Measurements from ENCODE around the gene MTA1. TPM values are rescaled to one million over a fixed set of nuclear protein-coding genes. Genes with fewer than 3 reads are reported as not detected.

Gene MTA1
- total RNA-seq, 1 donor from 2014 or later: 59.8 TPM

DNA sequence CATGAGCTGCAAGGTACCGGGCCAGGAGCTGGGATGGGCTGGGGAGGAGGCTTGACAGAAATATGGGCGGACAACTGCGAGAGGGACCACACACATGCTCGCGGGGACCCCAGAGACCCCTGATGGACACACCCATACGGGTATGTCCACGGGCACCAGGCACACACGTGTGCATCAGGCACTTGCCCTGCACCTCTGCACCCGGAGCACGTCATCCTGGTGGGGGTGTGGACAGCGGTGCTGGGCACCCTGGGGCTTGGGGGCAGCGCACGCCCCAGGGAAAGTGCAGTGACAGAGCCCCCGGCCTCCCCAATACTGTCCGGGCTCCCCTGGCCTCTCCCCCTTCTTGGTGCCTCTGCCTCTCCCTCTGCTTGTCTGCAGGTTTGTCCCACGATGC, 65.4 kb downstream of the MTA1 start:
- Histone ChIP-seq H3K4me2 (no peak overlapping the region), H2AFZ (replicated peaks) (no peak overlapping the region), H3K36me3 (no peaks in the 10 kb centered on the region), H3K27ac (no peak overlapping the region), H3K79me2 (ENCODE audit: low read depth) (no peaks in the 10 kb centered on the region), H3K9me3 (ENCODE audit: low read depth) (no peaks in the 10 kb centered on the region), H3F3A (ENCODE audit: low read depth) (peaks cover 13% of the 10 kb centered on the region), H3K9ac (no peak overlapping the region), H3K4me3 (no peak overlapping the region), H3K4me1 (peaks cover 37% of the 10 kb centered on the region), H3K27me3 (peaks cover 78% of the 10 kb centered on the region), H4K20me1 (ENCODE audit: low read depth) (peaks cover 20% of the 10 kb centered on the region)
- Mint-ChIP-seq H3K27ac (no peak overlapping the region), H3K27me3 (ENCODE audit: insufficient read depth, low read depth) (peaks cover 15% of the 10 kb centered on the region), H3K4me1 (peaks cover 46% of the 10 kb centered on the region), H3K9me3 (no peaks in the 10 kb centered on the region), H3K36me3 (no peaks in the 10 kb centered on the region), H3K4me3 (no peak overlapping the region)
- TF ChIP-seq EZH2phosphoT487 (IDR thresholded peaks at IDR 0.05) (no peak), EZH2 (IDR thresholded peaks at IDR 0.05) (no peak)
- TF ChIP-seq, protein P1, sequence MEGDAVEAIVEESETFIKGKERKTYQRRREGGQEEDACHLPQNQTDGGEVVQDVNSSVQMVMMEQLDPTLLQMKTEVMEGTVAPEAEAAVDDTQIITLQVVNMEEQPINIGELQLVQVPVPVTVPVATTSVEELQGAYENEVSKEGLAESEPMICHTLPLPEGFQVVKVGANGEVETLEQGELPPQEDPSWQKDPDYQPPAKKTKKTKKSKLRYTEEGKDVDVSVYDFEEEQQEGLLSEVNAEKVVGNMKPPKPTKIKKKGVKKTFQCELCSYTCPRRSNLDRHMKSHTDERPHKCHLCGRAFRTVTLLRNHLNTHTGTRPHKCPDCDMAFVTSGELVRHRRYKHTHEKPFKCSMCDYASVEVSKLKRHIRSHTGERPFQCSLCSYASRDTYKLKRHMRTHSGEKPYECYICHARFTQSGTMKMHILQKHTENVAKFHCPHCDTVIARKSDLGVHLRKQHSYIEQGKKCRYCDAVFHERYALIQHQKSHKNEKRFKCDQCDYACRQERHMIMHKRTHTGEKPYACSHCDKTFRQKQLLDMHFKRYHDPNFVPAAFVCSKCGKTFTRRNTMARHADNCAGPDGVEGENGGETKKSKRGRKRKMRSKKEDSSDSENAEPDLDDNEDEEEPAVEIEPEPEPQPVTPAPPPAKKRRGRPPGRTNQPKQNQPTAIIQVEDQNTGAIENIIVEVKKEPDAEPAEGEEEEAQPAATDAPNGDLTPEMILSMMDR (IDR thresholded peaks at IDR 0.05): no peak
- DNase-seq (ENCODE audit: low spot score): no peak

DNA sequence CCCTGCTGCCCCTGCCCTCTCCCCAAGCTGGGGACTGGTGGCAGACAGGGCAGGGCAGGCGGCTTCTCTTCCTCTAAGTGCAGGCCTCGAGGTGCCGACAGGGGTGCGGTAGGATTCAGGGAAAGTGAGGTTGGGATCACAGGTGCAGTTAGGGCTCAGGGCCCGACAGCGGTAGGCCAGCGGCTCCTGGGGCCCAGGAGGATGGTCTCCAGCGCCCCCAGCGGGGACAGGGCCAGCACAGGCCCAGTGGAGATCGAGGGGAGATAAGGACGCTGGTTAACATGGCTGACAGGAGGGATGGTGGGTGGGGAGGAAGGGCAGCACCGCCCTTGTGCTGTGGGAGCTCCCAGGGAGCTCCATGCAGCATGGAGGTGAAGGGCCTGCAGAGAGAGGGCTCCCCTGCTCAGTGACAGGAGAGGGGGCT, 66.1 kb downstream of the MTA1 start:
- Histone ChIP-seq H3K4me3 (peak overlapping the region; percentile 42), H3K27me3 (peaks cover 71% of the 10 kb centered on the region)
- TF ChIP-seq, protein P1 (IDR thresholded peaks at IDR 0.05): peak; percentile 73
- no peak for TF ChIP-seq EZH2phosphoT487 (IDR thresholded peaks at IDR 0.05)
- TF ChIP-seq EZH2 (IDR thresholded peaks at IDR 0.05): no peak

DNA sequence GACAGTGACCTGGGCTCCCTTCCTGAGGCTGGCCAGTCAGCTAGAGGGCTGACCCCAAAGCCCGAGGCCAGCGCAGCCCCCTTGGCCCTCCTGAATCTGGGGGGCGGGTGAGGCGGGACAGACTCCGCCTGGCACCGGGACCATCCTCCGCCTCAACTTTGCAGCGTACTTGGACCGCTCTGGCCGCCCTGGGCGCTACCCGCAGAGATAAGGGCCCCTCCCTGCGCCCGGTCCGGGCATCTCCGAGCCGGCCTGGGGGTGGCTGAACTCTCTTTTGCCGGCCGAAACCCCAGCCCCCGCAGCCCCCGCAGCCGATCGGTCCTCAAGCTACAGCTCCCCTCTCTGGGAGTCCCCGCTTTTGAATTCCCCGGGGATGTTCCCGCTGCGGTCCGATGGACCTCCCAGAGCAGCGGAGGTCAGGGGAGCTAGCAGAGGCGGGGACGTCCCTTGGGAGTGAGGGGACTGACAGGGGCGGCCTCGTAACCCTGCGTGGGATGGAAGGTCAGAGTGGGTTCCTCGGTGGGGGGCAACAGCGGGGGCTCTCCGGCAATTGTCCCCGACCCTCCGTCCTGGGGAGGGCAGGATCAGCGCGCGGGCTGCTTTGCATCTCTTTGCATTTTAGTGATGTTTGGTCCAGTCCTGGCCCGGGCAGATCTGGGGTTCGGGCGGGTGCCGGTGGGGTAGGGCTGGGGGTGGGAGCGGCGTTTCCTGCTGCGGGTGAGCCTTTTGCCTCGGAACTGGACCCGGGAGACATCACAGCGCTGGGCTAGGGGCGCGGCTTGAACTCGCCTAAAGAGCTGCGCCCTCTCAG, 66.7 kb downstream of the MTA1 start, which contains the start of gene CRIP1:
Gene CRIP1, plus strand, starts transcription at position 724 of the 811 bp plus-strand sequence. CDS start 374 bp downstream, outside the sequence.
- H2AFZ ChIP-seq (replicated peaks): no peak within 1 kb of the TSS
- Mint-ChIP-seq H3K4me1 (peaks cover 38% of the 10 kb centered on the region), H3K27ac (no peak within 1 kb of the TSS), H3K36me3 (no peaks in the 10 kb centered on the region), H3K4me3 (peak within 1 kb of the TSS; percentile 78), H3K27me3 (ENCODE audit: insufficient read depth, low read depth) (peaks cover 15% of the 10 kb centered on the region), H3K9me3 (no peaks in the 10 kb centered on the region)
- no peak within 1 kb of the TSS for H3K27ac ChIP-seq
- H3F3A ChIP-seq (ENCODE audit: low read depth): peaks cover 25% of the 10 kb centered on the region
- no peaks in the 10 kb centered on the region for H3K9me3 ChIP-seq (ENCODE audit: low read depth)
- peaks cover 29% of the 10 kb centered on the region for H3K4me1 ChIP-seq
- no peak for DNase-seq (ENCODE audit: low spot score)
- H3K79me2 ChIP-seq (ENCODE audit: low read depth): no peaks in the 10 kb centered on the region
- H3K27me3 ChIP-seq: peaks cover 65% of the 10 kb centered on the region
- TF ChIP-seq EZH2phosphoT487 (IDR thresholded peaks at IDR 0.05): no peak
- TF ChIP-seq, protein P1 (IDR thresholded peaks at IDR 0.05): no peak
- TF ChIP-seq EZH2 (IDR thresholded peaks at IDR 0.05): peak; percentile 43
- H4K20me1 ChIP-seq (ENCODE audit: low read depth): peaks cover 13% of the 10 kb centered on the region
- H3K36me3 ChIP-seq: no peaks in the 10 kb centered on the region
- H3K4me3 ChIP-seq: peak within 1 kb of the TSS; percentile 42
- H3K4me2 ChIP-seq: peak within 1 kb of the TSS; percentile 69
- H3K9ac ChIP-seq: no peak within 1 kb of the TSS

More for the DNA sequence above, 66.1 kb downstream of the MTA1 start:
- Mint-ChIP-seq H3K4me3 (peak overlapping the region; percentile 77), H3K9me3 (no peaks in the 10 kb centered on the region), H3K4me1 (peaks cover 44% of the 10 kb centered on the region), H3K36me3 (no peaks in the 10 kb centered on the region), H3K27ac (no peak overlapping the region), H3K27me3 (ENCODE audit: insufficient read depth, low read depth) (peaks cover 15% of the 10 kb centered on the region)
- peaks cover 19% of the 10 kb centered on the region for H3F3A ChIP-seq (ENCODE audit: low read depth)
- peak; percentile 81 for DNase-seq (ENCODE audit: low spot score)
- no peaks in the 10 kb centered on the region for H3K9me3 ChIP-seq (ENCODE audit: low read depth)
- H3K9ac ChIP-seq: no peak overlapping the region
- H3K27ac ChIP-seq: no peak overlapping the region
- peak overlapping the region; percentile 69 for H3K4me2 ChIP-seq
- no peak overlapping the region for H2AFZ ChIP-seq (replicated peaks)
- H4K20me1 ChIP-seq (ENCODE audit: low read depth): peaks cover 13% of the 10 kb centered on the region
- no peaks in the 10 kb centered on the region for H3K79me2 ChIP-seq (ENCODE audit: low read depth)
- H3K4me1 ChIP-seq: peaks cover 33% of the 10 kb centered on the region
- H3K36me3 ChIP-seq: no peaks in the 10 kb centered on the region

All from neural progenitor cell (in vitro differentiated cells).